ENCODE results near the gene KDSR.

- TF ChIP-seq CTCF (IDR thresholded peaks at IDR 0.05): peak; percentile 33 to 40 (median 36)
- no peak for TF ChIP-seq POLR2A (IDR thresholded peaks at IDR 0.05)
Measured at GRCh38 chr18:63342206-63342605, 24.8 kb downstream of the KDSR start.
